ENCODE results near the gene DPPA5. TPM values are rescaled to one million over a fixed set of nuclear protein-coding genes. Genes with fewer than 3 reads are reported as not detected.
A peak's percentile ranks its signal among the peaks of the same experiment; 100 is the strongest.

DPPA5 gene
- total RNA-seq, 3 donors from 2014 or later (not counting 1 experiment from before 2014, with no cell fraction given): not detected

GRCh38 chr6:73389854-73390253 lies 35.8 kb upstream of the DPPA5 start:
- no peak for ATAC-seq
- H3K27ac Mint-ChIP-seq: peak overlapping the region; percentile 80 to 90
- TF ChIP-seq CTCF (IDR thresholded peaks at IDR 0.05): no peak
- Histone ChIP-seq H3K27ac (ENCODE audit: low read length) (no peak overlapping the region), H3K36me3 (ENCODE audit: control insufficient read depth, insufficient read depth, low read length) (no peaks in the 10 kb centered on the region), H3K4me3 (ENCODE audit: low read length) (no peak overlapping the region), H3K4me1 (ENCODE audit: control insufficient read depth, insufficient read depth, low read length) (peaks cover 18% of the 10 kb centered on the region), H3K9me3 (ENCODE audit: control insufficient read depth, insufficient read depth, low read length) (no peaks in the 10 kb centered on the region), H3K27me3 (ENCODE audit: control insufficient read depth, insufficient read depth, low read length) (no peaks in the 10 kb centered on the region)
- no peaks in the 10 kb centered on the region for H3K36me3 Mint-ChIP-seq
- H3K4me3 Mint-ChIP-seq: peak overlapping the region; percentile 6
- DNase-seq: no peak
- H3K27me3 Mint-ChIP-seq (ENCODE audit: low read depth in 2 of 2): no peaks in the 10 kb centered on the region
- H3K4me1 Mint-ChIP-seq: peaks cover 15 to 24% of the 10 kb centered on the region in 2 donors
- no peaks in the 10 kb centered on the region for H3K9me3 Mint-ChIP-seq
- intact Hi-C loops (cut with micrococcal nuclease): loop anchor here (2.0 to 5.0 kb wide), 2 partner anchors 32 to 63 kb away; partner anchors contain the start of gene CGAS
- 76% methylated on average over 10 of the region's 10 CpGs for WGBS (ENCODE audit: insufficient coverage)

- Mint-ChIP-seq H3K27me3 (ENCODE audit: low read depth in 2 of 2) (no peaks in the 10 kb centered on the region), H3K36me3 (no peaks in the 10 kb centered on the region), H3K27ac (peak overlapping the region; percentile 80 to 90), H3K4me1 (peaks cover 12 to 22% of the 10 kb centered on the region in 2 donors), H3K4me3 (peak overlapping the region; percentile 89), H3K9me3 (no peaks in the 10 kb centered on the region)
- peak; percentile 81 to 92 (median 87) for ATAC-seq
- peak; percentile 44 to 70 for DNase-seq
- TF ChIP-seq CTCF (IDR thresholded peaks at IDR 0.05): peak; percentile 35
- Histone ChIP-seq H3K9me3 (ENCODE audit: control insufficient read depth, insufficient read depth, low read length) (no peaks in the 10 kb centered on the region), H3K4me3 (ENCODE audit: low read length) (peak overlapping the region; percentile 88), H3K36me3 (ENCODE audit: control insufficient read depth, insufficient read depth, low read length) (no peaks in the 10 kb centered on the region), H3K27ac (ENCODE audit: low read length) (peak overlapping the region; percentile 74), H3K4me1 (ENCODE audit: control insufficient read depth, insufficient read depth, low read length) (peaks cover 18% of the 10 kb centered on the region), H3K27me3 (ENCODE audit: control insufficient read depth, insufficient read depth, low read length) (no peaks in the 10 kb centered on the region)
- WGBS (ENCODE audit: insufficient coverage): under 1% methylated on average over 38 of the region's 38 CpGs
- intact Hi-C loops (cut with micrococcal nuclease): loop anchor here (2.0 to 5.0 kb wide), 2 partner anchors 33 to 64 kb away; partner anchors contain the start of gene CGAS
Observed at GRCh38 chr6:73388800-73389512, 34.9 kb upstream of the DPPA5 start.

GRCh38 chr6:73388433-73388799 lies 34.3 kb upstream of the DPPA5 start:
- Histone ChIP-seq H3K27ac (ENCODE audit: low read length) (peak overlapping the region; percentile 74), H3K27me3 (ENCODE audit: control insufficient read depth, insufficient read depth, low read length) (no peaks in the 10 kb centered on the region), H3K4me1 (ENCODE audit: control insufficient read depth, insufficient read depth, low read length) (peaks cover 18% of the 10 kb centered on the region), H3K9me3 (ENCODE audit: control insufficient read depth, insufficient read depth, low read length) (no peaks in the 10 kb centered on the region), H3K36me3 (ENCODE audit: control insufficient read depth, insufficient read depth, low read length) (no peaks in the 10 kb centered on the region), H3K4me3 (ENCODE audit: low read length) (peak overlapping the region; percentile 88)
- Mint-ChIP-seq H3K4me1 (peaks cover 12 to 22% of the 10 kb centered on the region in 2 donors), H3K27me3 (ENCODE audit: low read depth in 2 of 2) (no peaks in the 10 kb centered on the region), H3K4me3 (peak overlapping the region; percentile 89), H3K27ac (peak overlapping the region; percentile 80 to 90), H3K9me3 (no peaks in the 10 kb centered on the region), H3K36me3 (no peaks in the 10 kb centered on the region)
- peak; percentile 5 to 11 (median 8) for ATAC-seq
- 60% methylated on average over 4 of the region's 4 CpGs for WGBS (ENCODE audit: insufficient coverage)
- DNase-seq: no peak
- no peak for TF ChIP-seq CTCF (IDR thresholded peaks at IDR 0.05)
- intact Hi-C loops (cut with micrococcal nuclease): loop anchor here (2.0 to 5.0 kb wide), 2 partner anchors 34 to 64 kb away; partner anchors contain the start of gene CGAS

All from natural killer cell (primary cell).